Measurements from ENCODE around the gene ZNF529.

Gene ZNF529

DNA sequence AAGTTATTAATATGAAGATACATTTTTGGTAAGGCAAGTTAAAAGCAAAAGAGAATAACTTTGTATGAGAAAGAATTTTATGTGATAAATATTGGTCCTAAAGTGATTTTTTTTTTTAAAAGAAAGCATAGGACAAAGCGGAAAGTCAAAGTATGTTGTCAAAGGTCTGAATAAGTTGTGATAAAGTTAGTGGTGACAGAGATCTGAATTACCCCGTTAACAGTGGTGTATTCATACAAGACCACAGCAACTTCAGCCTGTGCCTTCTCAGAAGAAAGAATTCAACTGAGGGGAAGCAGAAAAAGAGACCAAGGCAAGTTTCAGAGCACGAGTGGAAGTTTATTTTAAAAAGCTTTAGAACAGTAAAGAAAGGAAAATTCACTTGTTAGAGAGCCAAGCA is 64.8 kb downstream of the ZNF529 start:
- no peak for DNase-seq (ENCODE audit: low spot score)

- no peak for DNase-seq (ENCODE audit: low spot score)
These were observed 71.1 kb downstream of the ZNF529 start for GRCh38 chr19:36501973-36502372.

- no peak for DNase-seq (ENCODE audit: low spot score)
These were observed 76.1 kb downstream of the ZNF529 start for GRCh38 chr19:36497001-36497400.

All from hematopoietic multipotent progenitor cell treated with erythropoietin and hydrocortisone succinate and interleukin-3 and kit ligand, for 17 days (in vitro differentiated cells).